Panc1 (cell line): ENCODE measurements around the gene ZHX3. TPM values are rescaled to one million over a fixed set of nuclear protein-coding genes. Genes with fewer than 3 reads are reported as not detected.
A peak's percentile ranks its signal among the peaks of the same experiment; 100 is the strongest.

ENCODE experiments used
- ATAC-seq: fragments of 200-7000 bp; cut with Tn5 transposase; 2 replicates; pipeline ENCODE4 v1.9.1; 2020; ENCODE audit warnings: mild to moderate bottlenecking, moderate library complexity
- BruUV-seq: library from RNA; stranded (reverse); fragments of 400-500 nt; replicated peaks from 2 replicates; lab custom pipeline; 2021; lab: Mats Ljungman, UMichigan
- CTCF ChIA-PET: fragments of 300-600 bp; sonication (Branson Sonifier 250); formaldehyde crosslinking; loops from one replicate; lab custom pipeline; 2022; ENCODE audit warnings: antibody characterized with exemption; lab: Charles Lee
- POLR2A ChIA-PET: fragments of 300-600 bp; sonication (Branson Sonifier 250); formaldehyde crosslinking; loops from one replicate; lab custom pipeline; 2022; ENCODE audit warnings: antibody characterized with exemption; lab: Charles Lee
- DNase-seq: peaks from one replicate; pipeline ENCODE4 v3.0.0-alpha.2; 2010; ENCODE audit warnings: low read depth, low spot score
- H3K27ac ChIP-seq: 2 replicates; pipeline ENCODE4 v1.5.1; 2011; ENCODE audit warnings: mild to moderate bottlenecking, low read length, inconsistent platforms
- H3K27me3 ChIP-seq: fragments of 200-500 bp; sonication (Bioruptor generic); 2 replicates; pipeline ENCODE4 v1.6.0; 2014; ENCODE audit warnings: low read length, inconsistent platforms; ENCODE audit not compliant: control insufficient read depth, insufficient read depth
- H3K36me3 ChIP-seq: fragments of 200-500 bp; sonication (Bioruptor generic); 2 replicates; pipeline ENCODE4 v1.5.1; 2014; ENCODE audit warnings: inconsistent platforms, mild to moderate bottlenecking, low read length, moderate library complexity; ENCODE audit not compliant: control insufficient read depth, insufficient read depth
- H3K4me1 ChIP-seq: 2 replicates; pipeline ENCODE4 v1.5.1; 2011; ENCODE audit warnings: inconsistent platforms, mild to moderate bottlenecking, low read length, moderate library complexity; ENCODE audit not compliant: control insufficient read depth, insufficient read depth
- H3K4me3 ChIP-seq, 2 experiments: 2 replicates each; pipeline ENCODE4 v1.5.1; 2011 to 2012; ENCODE audit warnings: low read depth in 2 of 2, low read length in 2 of 2, mild to moderate bottlenecking in 2 of 2, inconsistent platforms in 1 of 2, moderate library complexity in 1 of 2
- H3K9me3 ChIP-seq: fragments of 200-500 bp; sonication (Bioruptor generic); 2 replicates; pipeline ENCODE4 v1.5.1; 2014; ENCODE audit warnings: low read depth, mild to moderate bottlenecking, inconsistent platforms, low read length, moderate library complexity; ENCODE audit not compliant: control insufficient read depth, insufficient read depth
- CTCF ChIP-seq: fragments of 450-650 bp; IDR thresholded peaks from 2 replicates; pipeline ENCODE4 v1.5.1; 2017; ENCODE audit warnings: mild to moderate bottlenecking
- POLR2AphosphoS5 ChIP-seq: IDR thresholded peaks from 2 replicates; pipeline ENCODE4 v1.6.1; 2012; ENCODE audit warnings: mild to moderate bottlenecking, low read depth, low read length, moderate library complexity
- SIN3A ChIP-seq: IDR thresholded peaks from 2 replicates; pipeline ENCODE4 v1.6.1; 2012; ENCODE audit warnings: low read depth, mild to moderate bottlenecking, low read length, moderate library complexity, borderline replicate concordance; ENCODE audit not compliant: insufficient read depth
- TCF7L2 ChIP-seq: IDR thresholded peaks from 2 replicates; pipeline ENCODE4 v1.6.1; 2011; ENCODE audit warnings: mild to moderate bottlenecking, low read depth, low read length, inconsistent platforms
- in situ Hi-C: cut with HindIII; loops from 2 replicates; pipeline ENCODE4 v1.10.0; 2016; ENCODE audit warnings: low sequenced_read_pairs, low pct_unique_long_range_greater_than_20kb
- intact Hi-C: fragments of 100-400 bp; cut with micrococcal nuclease; formaldehyde crosslinking; loops from one replicate; pipeline ENCODE4 v1.10.0; 2022; ENCODE audit not compliant: unreplicated experiment
- total RNA-seq: library from RNA; stranded (reverse); gene quantifications from one replicate; pipeline ENCODE4 v1.2.1, GENCODE V29; 2021; ENCODE audit not compliant: unreplicated experiment
- TF ChIP-seq, protein P1 (sequence below), 2 experiments: IDR thresholded peaks; 2 replicates each; pipeline ENCODE4 v1.6.1; 2011 to 2012; ENCODE audit warnings: low read depth in 2 of 2, control low read depth in 1 of 2, low read length in 1 of 2, mild to moderate bottlenecking in 1 of 2, moderate library complexity in 1 of 2; ENCODE audit not compliant: insufficient read depth in 1 of 2

Gene ZHX3
- total RNA-seq, 1 experiment from 2014 or later, result 19.8 TPM

- in situ Hi-C loops, result no loop called here
- H3K36me3 ChIP-seq, result no peaks in the 10 kb centered on the region; the same call in 1 of the 2 replicates
- TF ChIP-seq, protein P1, sequence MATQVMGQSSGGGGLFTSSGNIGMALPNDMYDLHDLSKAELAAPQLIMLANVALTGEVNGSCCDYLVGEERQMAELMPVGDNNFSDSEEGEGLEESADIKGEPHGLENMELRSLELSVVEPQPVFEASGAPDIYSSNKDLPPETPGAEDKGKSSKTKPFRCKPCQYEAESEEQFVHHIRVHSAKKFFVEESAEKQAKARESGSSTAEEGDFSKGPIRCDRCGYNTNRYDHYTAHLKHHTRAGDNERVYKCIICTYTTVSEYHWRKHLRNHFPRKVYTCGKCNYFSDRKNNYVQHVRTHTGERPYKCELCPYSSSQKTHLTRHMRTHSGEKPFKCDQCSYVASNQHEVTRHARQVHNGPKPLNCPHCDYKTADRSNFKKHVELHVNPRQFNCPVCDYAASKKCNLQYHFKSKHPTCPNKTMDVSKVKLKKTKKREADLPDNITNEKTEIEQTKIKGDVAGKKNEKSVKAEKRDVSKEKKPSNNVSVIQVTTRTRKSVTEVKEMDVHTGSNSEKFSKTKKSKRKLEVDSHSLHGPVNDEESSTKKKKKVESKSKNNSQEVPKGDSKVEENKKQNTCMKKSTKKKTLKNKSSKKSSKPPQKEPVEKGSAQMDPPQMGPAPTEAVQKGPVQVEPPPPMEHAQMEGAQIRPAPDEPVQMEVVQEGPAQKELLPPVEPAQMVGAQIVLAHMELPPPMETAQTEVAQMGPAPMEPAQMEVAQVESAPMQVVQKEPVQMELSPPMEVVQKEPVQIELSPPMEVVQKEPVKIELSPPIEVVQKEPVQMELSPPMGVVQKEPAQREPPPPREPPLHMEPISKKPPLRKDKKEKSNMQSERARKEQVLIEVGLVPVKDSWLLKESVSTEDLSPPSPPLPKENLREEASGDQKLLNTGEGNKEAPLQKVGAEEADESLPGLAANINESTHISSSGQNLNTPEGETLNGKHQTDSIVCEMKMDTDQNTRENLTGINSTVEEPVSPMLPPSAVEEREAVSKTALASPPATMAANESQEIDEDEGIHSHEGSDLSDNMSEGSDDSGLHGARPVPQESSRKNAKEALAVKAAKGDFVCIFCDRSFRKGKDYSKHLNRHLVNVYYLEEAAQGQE (IDR thresholded peaks at IDR 0.05; ENCODE audit: insufficient read depth in 1 of 2, low read depth in 2 of 2, low read length in 1 of 2), result no peak
- no peak for TF ChIP-seq POLR2AphosphoS5
- TF ChIP-seq SIN3A, result no peak
- no peak for TF ChIP-seq TCF7L2
- no peak for TF ChIP-seq CTCF
Observed at GRCh38 chr20:41162396-41162795, 155.1 kb downstream of the ZHX3 start.

DNA sequence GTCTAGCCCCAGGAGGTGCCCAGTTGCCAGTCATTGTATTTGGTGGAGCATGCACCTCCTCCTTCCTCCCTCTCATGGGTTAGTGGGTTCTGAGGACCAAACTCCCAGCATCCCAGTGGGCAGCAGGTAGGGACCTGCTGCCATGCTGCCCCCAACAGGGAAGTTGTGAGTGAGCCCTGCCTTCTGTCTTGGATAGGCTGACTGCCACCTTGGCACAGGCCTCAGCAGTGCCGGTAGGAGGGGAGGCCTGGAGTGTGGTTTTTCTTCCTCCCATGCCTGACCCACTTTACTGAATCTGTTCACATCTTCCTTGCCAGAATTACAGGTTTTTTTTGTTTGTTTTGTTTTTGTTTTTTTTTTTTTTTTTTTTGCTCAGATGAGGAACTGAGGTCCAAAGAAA, 155.6 kb downstream of the ZHX3 start:
- Histone ChIP-seq H3K27ac (no peak overlapping the region), H3K4me1 (no peaks in the 10 kb centered on the region), H3K36me3 (no peaks in the 10 kb centered on the region; the same call in 1 of the 2 replicates), H3K9me3 (no peaks in the 10 kb centered on the region), H3K27me3 (no peaks in the 10 kb centered on the region), H3K4me3 (no peak overlapping the region)
- no peak for DNase-seq
- CTCF ChIA-PET, result interaction anchor here (0.6 kb wide), 1 partner anchor 31 kb away, joined by 6 read pairs; no protein-coding TSS in a partner anchor
- POLR2A ChIA-PET, result no interaction called here
- intact Hi-C loops, result no loop called here
- no TSS peak for BruUV-seq
- in situ Hi-C loops, result no loop called here
- TF ChIP-seq, protein P1 (IDR thresholded peaks at IDR 0.05; ENCODE audit: insufficient read depth in 1 of 2, low read depth in 2 of 2, low read length in 1 of 2), result no peak
- TF ChIP-seq SIN3A (no peak), POLR2AphosphoS5 (no peak), TCF7L2 (no peak), CTCF (no peak)
- 0 out of 2 replicates have a peak, but pooled peaks have one; percentile 33 for ATAC-seq

More at GRCh38 chr20:41162396-41162795, 155.1 kb downstream of the ZHX3 start:
- no TSS peak for BruUV-seq
- no peaks in the 10 kb centered on the region for H3K4me1 ChIP-seq
- H3K27ac ChIP-seq, result no peak overlapping the region
- no peak for DNase-seq
- no peak overlapping the region for H3K4me3 ChIP-seq
- ChIA-PET POLR2A (no interaction called here), CTCF (no interaction called here)
- no peaks in the 10 kb centered on the region for H3K9me3 ChIP-seq
- intact Hi-C loops, result no loop called here
- no peak for ATAC-seq
- no peaks in the 10 kb centered on the region for H3K27me3 ChIP-seq
